ENCODE measurements around the gene RAB44.
"Not testable (repeated sequence)": the region's sequence is repeated elsewhere in the genome, so short reads cannot be mapped to it uniquely, and the experiment has no call there.

The RAB44 gene

DNA sequence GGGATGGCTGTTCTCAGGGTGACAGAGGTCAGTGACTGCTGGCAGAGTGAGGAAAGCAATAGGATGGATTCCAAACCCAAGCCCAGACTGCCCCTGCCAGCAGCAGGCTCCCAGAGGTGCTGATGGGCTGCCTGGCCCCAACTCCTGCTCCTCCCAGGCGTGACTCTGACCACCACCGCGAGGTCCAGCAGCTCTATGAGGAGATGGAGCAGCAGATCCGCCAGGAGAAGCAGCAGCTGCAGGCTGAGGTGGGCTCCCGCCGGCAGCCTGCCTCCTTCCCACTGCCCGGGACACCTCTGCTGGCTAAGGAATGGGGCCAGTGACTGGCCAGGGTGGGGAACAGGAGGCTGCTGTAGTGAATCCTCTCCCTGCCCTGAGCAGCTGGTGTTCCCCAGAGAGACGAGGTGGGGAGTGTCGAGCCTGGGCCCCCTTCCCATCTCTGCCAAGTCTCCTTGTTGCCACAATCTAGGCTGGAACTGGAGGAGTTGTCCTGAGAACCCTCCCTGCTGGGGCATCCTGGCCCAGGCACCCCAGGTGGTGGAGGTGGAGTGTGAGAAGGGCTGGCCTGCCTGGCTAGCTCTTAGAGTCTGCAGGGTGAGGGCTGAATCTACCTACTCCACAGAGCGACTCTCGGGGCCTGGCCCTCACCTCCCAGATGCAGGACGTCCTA lies 20.4 kb downstream of the RAB44 start:
- Histone ChIP-seq H3K9me3 (ENCODE audit: insufficient read depth, low read length) (no peaks in the 10 kb centered on the region), H3K4me3 (ENCODE audit: insufficient read length, low read depth) (no peak overlapping the region), H3K36me3 (ENCODE audit: insufficient read depth, insufficient read length, low read length) (no peaks in the 10 kb centered on the region), H3K4me1 (ENCODE audit: insufficient read depth, insufficient read length) (peaks cover 10% of the 10 kb centered on the region), H3K27me3 (ENCODE audit: insufficient read depth, insufficient read length) (no peaks in the 10 kb centered on the region), H3K9ac (ENCODE audit: insufficient read length, low read depth) (no peak overlapping the region)
- TF ChIP-seq ZNF274 (IDR thresholded peaks at IDR 0.05; ENCODE audit: low read depth, low read length): no peak
- TF ChIP-seq YY1 (IDR thresholded peaks at IDR 0.05; ENCODE audit: insufficient read depth, insufficient read length): no peak
- no peak for TF ChIP-seq SUZ12 (IDR thresholded peaks at IDR 0.05; ENCODE audit: extremely low read depth, insufficient read depth, insufficient read length)
- DNase-seq (ENCODE audit: low read depth, low spot score): no peak

DNA sequence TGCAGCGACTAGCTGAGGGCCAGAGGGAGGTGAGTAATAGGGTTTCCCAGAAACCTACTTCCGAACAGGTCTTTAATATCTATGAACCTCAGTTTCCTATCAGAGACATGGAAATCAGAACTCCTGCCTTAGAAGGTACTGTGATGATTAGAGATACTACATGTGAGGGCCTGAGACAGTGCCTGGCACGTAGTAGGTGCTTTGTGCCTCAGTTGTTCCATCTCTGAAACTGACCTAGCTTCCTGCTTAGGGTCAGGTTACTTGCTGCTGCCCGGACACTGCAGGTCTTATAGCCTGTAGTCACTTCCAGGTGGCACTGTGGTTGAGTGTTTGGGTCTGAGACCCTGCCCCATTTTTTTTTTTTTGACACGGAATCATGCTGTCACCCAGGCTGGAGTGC lies 20.9 kb downstream of the RAB44 start:
- H3K36me3 ChIP-seq (ENCODE audit: insufficient read depth, insufficient read length, low read length): no peaks in the 10 kb centered on the region
- no peak overlapping the region for H3K9ac ChIP-seq (ENCODE audit: insufficient read length, low read depth)

DNA sequence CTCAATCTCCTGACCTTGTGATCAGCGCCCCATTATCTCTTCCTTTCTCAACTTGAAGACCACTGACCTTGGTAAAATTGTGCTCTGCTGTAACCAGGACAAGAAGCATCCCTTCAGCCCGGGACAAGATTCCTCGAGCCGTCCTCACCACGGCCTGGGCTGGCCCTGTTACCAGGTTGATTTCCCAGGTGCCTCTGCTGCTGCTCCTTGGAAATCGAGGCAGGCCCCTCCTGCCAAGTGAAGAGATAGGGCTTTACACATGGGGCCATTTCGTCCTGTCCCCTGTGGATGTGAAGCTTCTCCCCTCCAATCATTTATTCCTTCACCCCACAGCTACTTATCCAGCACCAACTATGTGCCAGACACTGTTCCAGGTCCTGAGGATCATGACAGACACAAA lies 21.5 kb downstream of the RAB44 start:
- no peak overlapping the region for H3K4me3 ChIP-seq (ENCODE audit: insufficient read length, low read depth)
- DNase-seq (ENCODE audit: low read depth, low spot score): no peak
- no peaks in the 10 kb centered on the region for H3K27me3 ChIP-seq (ENCODE audit: insufficient read depth, insufficient read length)
- no peaks in the 10 kb centered on the region for H3K36me3 ChIP-seq (ENCODE audit: insufficient read depth, insufficient read length, low read length)
- peaks cover 10% of the 10 kb centered on the region for H3K4me1 ChIP-seq (ENCODE audit: insufficient read depth, insufficient read length)
- no peak overlapping the region for H3K9ac ChIP-seq (ENCODE audit: insufficient read length, low read depth)
- TF ChIP-seq ZNF274 (IDR thresholded peaks at IDR 0.05; ENCODE audit: low read depth, low read length): no peak
- no peaks in the 10 kb centered on the region for H3K9me3 ChIP-seq (ENCODE audit: insufficient read depth, low read length)

More for the DNA sequence above, 20.9 kb downstream of the RAB44 start:
- Histone ChIP-seq H3K4me1 (ENCODE audit: insufficient read depth, insufficient read length) (peaks cover 10% of the 10 kb centered on the region), H3K9me3 (ENCODE audit: insufficient read depth, low read length) (no peaks in the 10 kb centered on the region), H3K27me3 (ENCODE audit: insufficient read depth, insufficient read length) (no peaks in the 10 kb centered on the region), H3K4me3 (ENCODE audit: insufficient read length, low read depth) (no peak overlapping the region)
- DNase-seq (ENCODE audit: low read depth, low spot score): no peak
- TF ChIP-seq YY1 (IDR thresholded peaks at IDR 0.05; ENCODE audit: insufficient read depth, insufficient read length) (no peak), SUZ12 (IDR thresholded peaks at IDR 0.05; ENCODE audit: extremely low read depth, insufficient read depth, insufficient read length) (no peak), ZNF274 (IDR thresholded peaks at IDR 0.05; ENCODE audit: low read depth, low read length) (no peak)

DNA sequence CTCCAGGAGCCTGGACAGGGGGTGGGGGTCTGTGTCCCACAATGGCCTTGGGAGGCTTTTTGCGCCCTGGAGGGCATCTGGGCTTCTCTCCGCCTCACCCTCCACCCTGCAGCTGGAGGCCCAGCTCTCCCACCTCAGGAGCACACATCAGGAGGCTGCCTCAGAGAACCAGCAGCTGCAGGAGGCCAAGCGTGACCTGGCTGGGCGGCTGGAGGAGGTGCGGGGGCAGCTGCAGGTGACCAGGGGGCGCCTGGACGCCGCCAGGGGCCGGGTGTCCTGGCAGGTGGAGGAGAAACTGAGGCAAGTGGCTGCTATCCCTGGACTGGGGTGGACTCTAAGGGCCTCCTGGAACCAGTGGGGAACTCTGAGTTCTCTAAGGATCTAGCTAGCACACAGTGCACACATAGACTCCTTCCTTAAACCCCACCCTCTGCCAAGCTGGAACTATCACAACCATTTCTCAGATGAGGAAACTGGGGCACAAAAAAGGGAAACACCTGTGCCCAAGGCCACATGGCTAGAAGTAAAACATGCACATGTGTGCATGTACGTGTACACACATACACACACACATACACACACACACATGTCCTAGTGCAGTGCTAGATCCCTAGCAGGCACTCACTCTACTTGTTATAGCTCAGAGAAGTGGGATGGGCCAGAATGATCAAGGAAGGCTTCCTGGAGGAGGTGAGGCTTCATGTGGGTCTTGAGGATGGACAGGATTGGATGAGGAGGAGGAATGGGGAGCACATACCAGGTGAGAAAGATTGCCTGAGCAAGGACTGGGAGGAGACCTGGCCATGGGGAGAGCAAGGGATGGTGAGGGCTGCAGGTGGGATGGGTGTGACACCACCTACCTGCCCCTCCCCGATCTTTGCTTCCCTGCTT lies 22.9 kb downstream of the RAB44 start:
- Histone ChIP-seq H3K27me3 (ENCODE audit: insufficient read depth, insufficient read length) (no peaks in the 10 kb centered on the region), H3K4me1 (ENCODE audit: insufficient read depth, insufficient read length) (peaks cover 7% of the 10 kb centered on the region), H3K4me3 (ENCODE audit: insufficient read length, low read depth) (no peak overlapping the region), H3K36me3 (ENCODE audit: insufficient read depth, insufficient read length, low read length) (no peaks in the 10 kb centered on the region), H3K9ac (ENCODE audit: insufficient read length, low read depth) (no peak overlapping the region), H3K9me3 (ENCODE audit: insufficient read depth, low read length) (no peaks in the 10 kb centered on the region)
- DNase-seq (ENCODE audit: low read depth, low spot score): no peak
- TF ChIP-seq SUZ12 (IDR thresholded peaks at IDR 0.05; ENCODE audit: extremely low read depth, insufficient read depth, insufficient read length) (no peak), ZNF274 (IDR thresholded peaks at IDR 0.05; ENCODE audit: low read depth, low read length) (no peak), YY1 (IDR thresholded peaks at IDR 0.05; ENCODE audit: insufficient read depth, insufficient read length) (no peak)

DNA sequence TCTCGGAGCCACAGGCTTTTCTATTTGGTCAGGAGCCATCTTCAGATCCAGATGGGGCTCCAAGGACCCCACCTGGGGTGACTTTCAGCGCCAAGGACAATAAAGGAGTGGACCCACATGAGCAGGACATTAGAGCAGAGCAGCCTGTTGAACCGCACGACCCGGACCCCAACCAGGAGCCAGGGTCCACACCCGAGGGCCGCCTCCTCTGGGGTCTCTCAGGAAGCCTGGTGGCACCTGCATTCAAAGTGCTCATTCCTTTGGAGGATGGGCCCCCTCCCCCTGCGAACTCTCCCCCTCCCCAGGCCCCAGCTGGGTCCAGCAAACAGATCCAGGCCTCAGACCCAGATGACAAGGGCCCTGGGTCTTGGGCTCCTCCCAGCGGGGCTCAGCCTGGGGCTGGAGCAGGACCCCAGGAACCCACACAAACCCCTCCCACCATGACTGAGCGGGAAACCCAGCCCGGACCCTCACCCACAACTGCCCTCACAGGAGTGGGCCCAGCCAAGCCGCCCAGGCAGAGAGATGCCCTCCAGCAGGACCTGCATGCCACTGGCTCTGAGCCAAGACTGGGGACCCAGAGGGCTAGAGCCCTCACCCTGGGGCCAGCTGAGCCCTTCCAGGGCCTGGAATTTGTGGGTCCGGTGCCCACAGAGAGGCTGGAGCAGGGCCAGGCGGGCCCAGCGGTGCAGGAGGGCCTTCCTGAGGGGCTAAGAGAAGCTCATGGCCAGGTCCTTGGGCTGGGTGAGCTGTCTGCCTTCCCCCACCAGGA lies 23.9 kb downstream of the RAB44 start:
- Histone ChIP-seq H3K27me3 (ENCODE audit: insufficient read depth, insufficient read length) (no peaks in the 10 kb centered on the region), H3K36me3 (ENCODE audit: insufficient read depth, insufficient read length, low read length) (no peaks in the 10 kb centered on the region), H3K9me3 (ENCODE audit: insufficient read depth, low read length) (no peaks in the 10 kb centered on the region), H3K4me1 (ENCODE audit: insufficient read depth, insufficient read length) (peaks cover 3% of the 10 kb centered on the region), H3K4me3 (ENCODE audit: insufficient read length, low read depth) (no peak overlapping the region), H3K9ac (ENCODE audit: insufficient read length, low read depth) (no peak overlapping the region)
- TF ChIP-seq YY1 (IDR thresholded peaks at IDR 0.05; ENCODE audit: insufficient read depth, insufficient read length) (no peak), SUZ12 (IDR thresholded peaks at IDR 0.05; ENCODE audit: extremely low read depth, insufficient read depth, insufficient read length) (no peak), ZNF274 (IDR thresholded peaks at IDR 0.05; ENCODE audit: low read depth, low read length) (no peak)
- DNase-seq (ENCODE audit: low read depth, low spot score): no peak

DNA sequence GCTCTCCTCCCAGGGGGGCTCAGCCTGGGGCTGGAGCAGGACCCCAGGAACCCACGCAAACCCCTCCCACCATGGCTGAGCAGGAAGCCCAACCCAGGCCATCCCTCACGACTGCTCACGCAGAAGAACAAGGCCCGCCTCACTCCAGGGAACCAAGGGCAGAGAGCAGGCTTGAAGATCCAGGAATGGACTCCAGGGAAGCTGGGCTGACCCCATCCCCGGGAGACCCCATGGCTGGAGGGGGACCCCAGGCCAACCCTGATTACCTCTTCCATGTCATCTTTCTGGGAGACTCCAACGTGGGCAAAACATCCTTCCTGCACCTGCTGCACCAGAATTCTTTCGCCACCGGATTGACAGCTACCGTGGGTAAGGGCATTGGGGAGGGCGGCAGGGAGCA lies 24.7 kb downstream of the RAB44 start:
- Histone ChIP-seq H3K4me1 (ENCODE audit: insufficient read depth, insufficient read length) (peaks cover 3% of the 10 kb centered on the region), H3K9ac (ENCODE audit: insufficient read length, low read depth) (no peak overlapping the region), H3K27me3 (ENCODE audit: insufficient read depth, insufficient read length) (no peaks in the 10 kb centered on the region), H3K4me3 (ENCODE audit: insufficient read length, low read depth) (no peak overlapping the region), H3K9me3 (ENCODE audit: insufficient read depth, low read length) (no peaks in the 10 kb centered on the region), H3K36me3 (ENCODE audit: insufficient read depth, insufficient read length, low read length) (no peaks in the 10 kb centered on the region)
- TF ChIP-seq SUZ12 (IDR thresholded peaks at IDR 0.05; ENCODE audit: extremely low read depth, insufficient read depth, insufficient read length) (no peak), ZNF274 (IDR thresholded peaks at IDR 0.05; ENCODE audit: low read depth, low read length) (no peak), YY1 (IDR thresholded peaks at IDR 0.05; ENCODE audit: insufficient read depth, insufficient read length) (no peak)
- no peak for DNase-seq (ENCODE audit: low read depth, low spot score)

DNA sequence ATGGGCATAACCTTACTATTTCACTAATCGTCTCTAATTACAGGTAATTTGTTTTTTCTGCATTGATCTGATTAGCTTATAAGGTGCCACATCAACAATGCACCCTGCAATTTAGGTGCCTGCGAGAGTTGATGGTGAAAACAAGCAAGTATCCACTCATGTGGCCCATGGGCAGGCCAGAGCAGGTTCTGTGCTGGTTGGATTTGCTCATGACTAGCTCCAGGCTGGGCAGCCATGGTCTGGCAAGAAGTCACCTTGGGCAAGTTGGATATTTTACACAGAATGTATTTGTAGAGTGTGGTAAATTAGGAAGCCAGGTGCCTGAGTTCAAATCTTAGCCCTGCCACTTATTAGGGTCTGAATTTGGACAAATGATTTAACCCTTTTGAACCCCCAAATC lies 25.3 kb downstream of the RAB44 start:
- DNase-seq (ENCODE audit: low read depth, low spot score): no peak

DNA sequence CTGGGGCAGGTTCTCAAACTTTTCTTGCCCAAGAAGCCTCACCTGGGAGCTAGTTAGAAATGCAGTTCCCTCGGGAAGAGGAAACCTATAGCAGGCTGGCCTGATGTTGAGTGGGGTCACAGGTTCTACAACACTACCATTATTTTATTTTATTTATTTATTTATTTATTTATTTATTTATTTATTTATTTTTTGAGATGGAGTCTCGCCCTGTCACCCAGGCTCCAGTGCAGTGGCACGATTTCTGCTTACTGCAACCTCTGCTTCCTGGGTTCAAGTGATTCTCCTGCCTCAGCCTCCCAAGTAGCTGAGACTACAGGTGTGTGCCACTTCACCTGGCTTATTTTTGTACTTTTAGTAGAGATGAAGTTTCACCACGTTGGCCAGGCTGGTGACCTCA lies 26.4 kb downstream of the RAB44 start:
- not testable (repeated sequence) for H3K9me3 ChIP-seq (ENCODE audit: insufficient read depth, low read length); H3K4me1 ChIP-seq (ENCODE audit: insufficient read depth, insufficient read length); DNase-seq (ENCODE audit: low read depth, low spot score); H3K27me3 ChIP-seq (ENCODE audit: insufficient read depth, insufficient read length); H3K36me3 ChIP-seq (ENCODE audit: insufficient read depth, insufficient read length, low read length); H3K4me3 ChIP-seq (ENCODE audit: insufficient read length, low read depth); H3K9ac ChIP-seq (ENCODE audit: insufficient read length, low read depth)

More for the DNA sequence above, 25.3 kb downstream of the RAB44 start:
- Histone ChIP-seq H3K36me3 (ENCODE audit: insufficient read depth, insufficient read length, low read length) (no peaks in the 10 kb centered on the region), H3K4me3 (ENCODE audit: insufficient read length, low read depth) (no peak overlapping the region), H3K9me3 (ENCODE audit: insufficient read depth, low read length) (no peaks in the 10 kb centered on the region), H3K4me1 (ENCODE audit: insufficient read depth, insufficient read length) (peaks cover 3% of the 10 kb centered on the region), H3K9ac (ENCODE audit: insufficient read length, low read depth) (no peak overlapping the region), H3K27me3 (ENCODE audit: insufficient read depth, insufficient read length) (no peaks in the 10 kb centered on the region)
- TF ChIP-seq SUZ12 (IDR thresholded peaks at IDR 0.05; ENCODE audit: extremely low read depth, insufficient read depth, insufficient read length): no peak
